ENCODE data around the gene RAD51C. TPM values are rescaled to one million over a fixed set of nuclear protein-coding genes. Genes with fewer than 3 reads are reported as not detected.

RAD51C gene
- total and polyA plus RNA-seq, 9 of the 15 experiments (the other 6 are each of a cell fraction or from before 2014, with no cell fraction given): 93.9 to 341 (median 135) TPM

GRCh38 chr17:58658804-58659713 lies 33.3 kb upstream of the RAD51C start (continued):
- TF ChIP-seq PRDM10 (IDR thresholded peaks at IDR 0.05; ENCODE audit: partially characterized antibody) (peak; percentile 41), WHSC1 (IDR thresholded peaks at IDR 0.05; ENCODE audit: low read length) (no peak), GTF3C2 (IDR thresholded peaks at IDR 0.05; ENCODE audit: borderline replicate concordance, extremely low read depth, insufficient read length) (no peak), HDAC1 (IDR thresholded peaks at IDR 0.05) (peak; percentile 66 to 74; a peak in 3 of 4 replicates), CHD1 (IDR thresholded peaks at IDR 0.05; ENCODE audit: low read length) (no peak), UBTF (IDR thresholded peaks at IDR 0.05; ENCODE audit: borderline replicate concordance in 1 of 2, low read depth in 2 of 2, low read length in 2 of 2) (no peak), ZBTB5 (IDR thresholded peaks at IDR 0.05) (no peak), GMEB1 (CRISPR knock-in tag; IDR thresholded peaks at IDR 0.05) (peak; percentile 54), NCOA2 (IDR thresholded peaks at IDR 0.05; ENCODE audit: partially characterized antibody in 2 of 2) (peak in 1 of 2 experiments; percentile 51), ZNF79 (CRISPR knock-in tag; IDR thresholded peaks at IDR 0.05; ENCODE audit: low read depth) (no peak), U2AF2 (optimal IDR thresholded peaks at IDR 0.05; ENCODE audit: low read depth, low read length) (no peak)

Measured in K562 (cell line).